Measurements from ENCODE around the gene PCDH9.

DNA sequence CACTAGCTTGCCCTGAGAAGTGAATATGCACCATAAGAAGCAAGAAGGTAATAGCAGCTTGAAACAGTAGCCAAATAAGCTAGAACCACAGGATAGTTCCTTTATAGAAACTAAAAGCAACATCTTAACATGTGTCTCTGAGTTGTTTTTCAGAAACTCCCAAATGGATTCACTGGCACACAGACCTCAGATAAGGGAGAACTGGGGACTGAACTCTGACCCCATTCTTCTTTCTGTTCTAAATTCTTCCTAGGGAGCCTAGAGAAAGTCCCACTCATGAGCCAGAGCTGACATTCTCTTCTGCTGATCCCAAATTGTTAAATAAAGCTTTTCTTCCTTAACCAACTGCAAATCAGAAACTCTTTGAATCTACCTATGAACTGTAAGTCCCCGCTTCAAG lies 146.1 kb downstream of the PCDH9 start:
- TF ChIP-seq POLR2AphosphoS5 (IDR thresholded peaks at IDR 0.05) (no peak), POLR2A (IDR thresholded peaks at IDR 0.05) (no peak)
- TF ChIP-seq, protein P1, sequence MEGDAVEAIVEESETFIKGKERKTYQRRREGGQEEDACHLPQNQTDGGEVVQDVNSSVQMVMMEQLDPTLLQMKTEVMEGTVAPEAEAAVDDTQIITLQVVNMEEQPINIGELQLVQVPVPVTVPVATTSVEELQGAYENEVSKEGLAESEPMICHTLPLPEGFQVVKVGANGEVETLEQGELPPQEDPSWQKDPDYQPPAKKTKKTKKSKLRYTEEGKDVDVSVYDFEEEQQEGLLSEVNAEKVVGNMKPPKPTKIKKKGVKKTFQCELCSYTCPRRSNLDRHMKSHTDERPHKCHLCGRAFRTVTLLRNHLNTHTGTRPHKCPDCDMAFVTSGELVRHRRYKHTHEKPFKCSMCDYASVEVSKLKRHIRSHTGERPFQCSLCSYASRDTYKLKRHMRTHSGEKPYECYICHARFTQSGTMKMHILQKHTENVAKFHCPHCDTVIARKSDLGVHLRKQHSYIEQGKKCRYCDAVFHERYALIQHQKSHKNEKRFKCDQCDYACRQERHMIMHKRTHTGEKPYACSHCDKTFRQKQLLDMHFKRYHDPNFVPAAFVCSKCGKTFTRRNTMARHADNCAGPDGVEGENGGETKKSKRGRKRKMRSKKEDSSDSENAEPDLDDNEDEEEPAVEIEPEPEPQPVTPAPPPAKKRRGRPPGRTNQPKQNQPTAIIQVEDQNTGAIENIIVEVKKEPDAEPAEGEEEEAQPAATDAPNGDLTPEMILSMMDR (IDR thresholded peaks at IDR 0.05 in 8 of 11, conservative IDR thresholded peaks at IDR 0.05 in 3 of 11), result no peak
